ENCODE data around the gene RBBP8NL. TPM values are rescaled to one million over a fixed set of nuclear protein-coding genes. Genes with fewer than 3 reads are reported as not detected.

RBBP8NL gene
- total RNA-seq, 5 donors from 2014 or later (not counting 1 experiment from before 2014, with no cell fraction given): not detected

DNA sequence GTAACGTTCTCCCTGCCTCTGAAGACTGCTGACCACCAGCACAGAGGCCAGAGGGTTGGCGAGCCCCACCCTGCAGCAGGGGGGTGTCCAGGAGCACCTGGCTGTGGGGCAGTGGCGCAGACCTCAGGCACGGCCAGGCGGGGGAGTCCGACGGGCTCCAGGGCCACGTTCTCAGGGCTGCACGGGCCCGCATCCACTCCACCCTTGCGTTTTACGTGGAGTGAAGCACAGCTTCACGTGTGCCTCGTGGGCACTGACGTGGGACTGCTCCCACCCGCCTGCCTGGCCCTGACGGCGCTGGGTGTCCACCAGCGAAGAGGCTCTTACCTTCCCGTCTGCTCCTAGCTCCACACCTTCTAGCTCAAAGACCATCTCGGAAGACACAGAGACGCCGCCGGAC, 33.5 kb downstream of the RBBP8NL start:
- Mint-ChIP-seq H3K4me1 (peaks cover 9 to 19% (median 10%) of the 10 kb centered on the region in 3 donors), H3K36me3 (peaks cover 32% of the 10 kb centered on the region), H3K27ac (no peak overlapping the region), H3K27me3 (no peaks in the 10 kb centered on the region), H3K4me3 (no peak overlapping the region), H3K9me3 (no peaks in the 10 kb centered on the region)
- CTCF ChIA-PET: no interaction called here
- H3K4me3 ChIP-seq (ENCODE audit: control insufficient read depth in 1 of 2, extremely low read depth in 1 of 2, low read length in 1 of 2): no peak overlapping the region
- H3K9me3 ChIP-seq: no peaks in the 10 kb centered on the region
- POLR2A ChIA-PET: no interaction called here
- H3K36me3 ChIP-seq (ENCODE audit: control insufficient read depth in 2 of 2, extremely low read depth in 1 of 2, insufficient read depth in 1 of 2, low read length in 1 of 2): peaks cover 23 to 27% of the 10 kb centered on the region in 2 donors
- WGBS (ENCODE audit: insufficient coverage): 91% methylated on average over 24 of the region's 24 CpGs
- ATAC-seq (replicated peaks in 1 of 4) (no peak), DNase-seq (no peak)
- no peak overlapping the region for H3K27ac ChIP-seq (ENCODE audit: low read length)
- H3K27me3 ChIP-seq (replicated peaks in 1 of 2; ENCODE audit: control insufficient read depth in 2 of 2, extremely low read depth in 1 of 2, insufficient read depth in 2 of 2, low read length in 1 of 2): no peaks in the 10 kb centered on the region
- H3K4me1 ChIP-seq (ENCODE audit: control insufficient read depth in 1 of 2, extremely low read depth in 1 of 2, insufficient read depth in 2 of 2, low read length in 2 of 2): peaks cover 0 to 8% of the 10 kb centered on the region in 2 experiments

DNA sequence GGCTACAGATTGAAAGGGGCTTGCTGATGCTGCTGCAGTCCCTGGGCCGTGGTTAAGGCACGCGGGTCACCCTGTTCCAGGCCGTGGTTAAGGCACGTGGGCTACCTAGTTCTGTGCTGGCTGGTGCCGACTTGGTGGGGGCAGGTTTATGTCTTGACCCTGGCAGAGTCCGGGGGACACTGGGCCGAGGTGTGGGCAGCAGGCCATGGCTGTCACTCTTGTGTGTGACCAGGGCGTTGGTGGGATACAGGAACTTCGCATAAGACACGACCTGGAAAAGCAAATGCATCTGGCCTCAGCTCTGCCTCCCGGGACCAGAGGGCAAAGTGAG, 34.0 kb downstream of the RBBP8NL start:
- Mint-ChIP-seq H3K27ac (no peak overlapping the region), H3K9me3 (no peaks in the 10 kb centered on the region), H3K36me3 (peaks cover 36% of the 10 kb centered on the region), H3K4me3 (no peak overlapping the region), H3K4me1 (peaks cover 15 to 23% (median 16%) of the 10 kb centered on the region in 3 donors), H3K27me3 (no peaks in the 10 kb centered on the region)
- DNase-seq: no peak
- peaks cover 1 to 10% of the 10 kb centered on the region in 2 experiments for H3K4me1 ChIP-seq (ENCODE audit: control insufficient read depth in 1 of 2, extremely low read depth in 1 of 2, insufficient read depth in 2 of 2, low read length in 2 of 2)
- no peaks in the 10 kb centered on the region for H3K27me3 ChIP-seq (replicated peaks in 1 of 2; ENCODE audit: control insufficient read depth in 2 of 2, extremely low read depth in 1 of 2, insufficient read depth in 2 of 2, low read length in 1 of 2)
- H3K4me3 ChIP-seq (ENCODE audit: control insufficient read depth in 1 of 2, extremely low read depth in 1 of 2, low read length in 1 of 2): no peak overlapping the region
- ChIA-PET POLR2A (no interaction called here), CTCF (no interaction called here)
- H3K27ac ChIP-seq (ENCODE audit: low read length): no peak overlapping the region
- 93% methylated on average over 11 of the region's 12 CpGs for WGBS (ENCODE audit: insufficient coverage)
- no peak for ATAC-seq (replicated peaks in 1 of 4)
- H3K36me3 ChIP-seq (ENCODE audit: control insufficient read depth in 2 of 2, extremely low read depth in 1 of 2, insufficient read depth in 1 of 2, low read length in 1 of 2): peaks cover 23 to 32% of the 10 kb centered on the region in 2 donors
- no peaks in the 10 kb centered on the region for H3K9me3 ChIP-seq

DNA sequence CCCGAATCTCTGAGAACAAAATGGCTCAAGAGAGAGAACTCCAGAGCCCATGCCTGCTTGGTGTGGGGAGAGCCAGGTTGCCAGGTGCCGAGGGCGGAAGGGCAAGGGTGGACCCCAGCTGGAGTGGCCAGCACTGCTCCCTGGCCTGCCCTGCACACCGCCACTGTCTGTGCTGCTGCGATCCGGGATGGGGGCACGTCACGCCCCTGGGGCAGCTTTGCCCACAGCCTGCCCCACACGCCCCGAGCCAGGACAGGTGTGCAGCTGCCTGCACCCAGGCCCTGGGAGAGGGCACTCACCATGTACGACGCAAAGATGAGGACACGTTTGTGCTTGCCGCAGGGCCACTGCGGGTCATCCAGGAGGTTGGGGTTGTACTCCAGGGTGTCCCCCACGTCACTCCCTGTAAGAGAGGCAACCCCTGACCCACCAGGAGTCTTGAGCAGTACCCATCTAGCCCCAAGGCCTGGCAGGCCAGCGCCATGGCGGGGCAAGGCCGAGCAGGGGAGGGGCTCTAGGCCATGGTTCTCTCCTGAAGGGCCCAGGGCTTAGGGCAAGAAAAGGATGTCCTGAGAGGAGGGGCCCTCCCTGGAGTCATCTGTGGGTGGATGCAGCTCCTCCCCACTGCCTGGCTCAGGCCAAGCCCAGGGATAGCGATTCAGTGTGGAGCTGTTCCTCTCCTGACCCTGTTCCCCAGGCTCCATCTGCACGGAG, 34.6 kb downstream of the RBBP8NL start:
- no peak overlapping the region for H3K4me3 Mint-ChIP-seq
- DNase-seq (no peak), ATAC-seq (replicated peaks in 1 of 4) (peak in 2 of 4 experiments; percentile 10 to 14)
- Histone ChIP-seq H3K4me3 (ENCODE audit: control insufficient read depth in 1 of 2, extremely low read depth in 1 of 2, low read length in 1 of 2) (no peak overlapping the region), H3K4me1 (ENCODE audit: control insufficient read depth in 1 of 2, extremely low read depth in 1 of 2, insufficient read depth in 2 of 2, low read length in 2 of 2) (peaks cover 6 to 15% of the 10 kb centered on the region in 2 experiments), H3K36me3 (ENCODE audit: control insufficient read depth in 2 of 2, extremely low read depth in 1 of 2, insufficient read depth in 1 of 2, low read length in 1 of 2) (peaks cover 23 to 38% of the 10 kb centered on the region in 2 donors), H3K27ac (ENCODE audit: low read length) (no peak overlapping the region), H3K9me3 (no peaks in the 10 kb centered on the region), H3K27me3 (replicated peaks in 1 of 2; ENCODE audit: control insufficient read depth in 2 of 2, extremely low read depth in 1 of 2, insufficient read depth in 2 of 2, low read length in 1 of 2) (no peaks in the 10 kb centered on the region)
- H3K9me3 Mint-ChIP-seq: no peaks in the 10 kb centered on the region
- H3K27me3 Mint-ChIP-seq: no peaks in the 10 kb centered on the region
- ChIA-PET POLR2A (no interaction called here), CTCF (no interaction called here)
- H3K27ac Mint-ChIP-seq: no peak overlapping the region
- H3K36me3 Mint-ChIP-seq: peaks cover 36% of the 10 kb centered on the region
- WGBS (ENCODE audit: insufficient coverage): 94% methylated on average over 18 of the region's 21 CpGs
- H3K4me1 Mint-ChIP-seq: peaks cover 20 to 27% (median 21%) of the 10 kb centered on the region in 3 donors

DNA sequence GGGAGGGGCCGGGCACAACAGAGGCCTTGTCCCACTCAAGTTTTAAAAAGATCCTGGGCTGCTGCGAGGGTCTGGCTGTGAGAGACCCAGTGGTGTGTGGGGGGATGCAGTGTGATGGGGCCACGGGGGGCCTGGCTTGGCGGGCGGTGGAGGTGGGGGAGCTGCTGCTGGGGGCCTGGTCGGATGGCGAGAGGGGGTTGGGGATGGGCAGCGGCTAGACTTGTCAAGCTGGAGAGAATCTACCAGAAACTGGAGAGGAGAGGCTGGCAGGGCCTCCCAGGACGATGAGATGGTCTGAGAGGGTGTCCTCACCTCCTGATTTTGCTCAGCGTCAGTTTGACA, 35.3 kb downstream of the RBBP8NL start:
- H3K4me1 Mint-ChIP-seq: peaks cover 25 to 32% (median 26%) of the 10 kb centered on the region in 3 donors
- H3K36me3 ChIP-seq (ENCODE audit: control insufficient read depth in 2 of 2, extremely low read depth in 1 of 2, insufficient read depth in 1 of 2, low read length in 1 of 2): peaks cover 23 to 38% of the 10 kb centered on the region in 2 donors
- peaks cover 29% of the 10 kb centered on the region for H3K36me3 Mint-ChIP-seq
- ATAC-seq (replicated peaks in 1 of 4) (no peak), DNase-seq (no peak)
- ChIA-PET CTCF (no interaction called here), POLR2A (no interaction called here)
- no peak overlapping the region for H3K4me3 ChIP-seq (ENCODE audit: control insufficient read depth in 1 of 2, extremely low read depth in 1 of 2, low read length in 1 of 2)
- H3K27ac ChIP-seq (ENCODE audit: low read length): no peak overlapping the region
- peaks cover 9 to 21% of the 10 kb centered on the region in 2 experiments for H3K4me1 ChIP-seq (ENCODE audit: control insufficient read depth in 1 of 2, extremely low read depth in 1 of 2, insufficient read depth in 2 of 2, low read length in 2 of 2)
- no peak overlapping the region for H3K4me3 Mint-ChIP-seq
- 92% methylated on average over 9 of the region's 10 CpGs for WGBS (ENCODE audit: insufficient coverage)
- no peaks in the 10 kb centered on the region for H3K9me3 Mint-ChIP-seq
- H3K27ac Mint-ChIP-seq: no peak overlapping the region
- H3K9me3 ChIP-seq: no peaks in the 10 kb centered on the region
- no peaks in the 10 kb centered on the region for H3K27me3 Mint-ChIP-seq
- no peaks in the 10 kb centered on the region for H3K27me3 ChIP-seq (replicated peaks in 1 of 2; ENCODE audit: control insufficient read depth in 2 of 2, extremely low read depth in 1 of 2, insufficient read depth in 2 of 2, low read length in 1 of 2)

DNA sequence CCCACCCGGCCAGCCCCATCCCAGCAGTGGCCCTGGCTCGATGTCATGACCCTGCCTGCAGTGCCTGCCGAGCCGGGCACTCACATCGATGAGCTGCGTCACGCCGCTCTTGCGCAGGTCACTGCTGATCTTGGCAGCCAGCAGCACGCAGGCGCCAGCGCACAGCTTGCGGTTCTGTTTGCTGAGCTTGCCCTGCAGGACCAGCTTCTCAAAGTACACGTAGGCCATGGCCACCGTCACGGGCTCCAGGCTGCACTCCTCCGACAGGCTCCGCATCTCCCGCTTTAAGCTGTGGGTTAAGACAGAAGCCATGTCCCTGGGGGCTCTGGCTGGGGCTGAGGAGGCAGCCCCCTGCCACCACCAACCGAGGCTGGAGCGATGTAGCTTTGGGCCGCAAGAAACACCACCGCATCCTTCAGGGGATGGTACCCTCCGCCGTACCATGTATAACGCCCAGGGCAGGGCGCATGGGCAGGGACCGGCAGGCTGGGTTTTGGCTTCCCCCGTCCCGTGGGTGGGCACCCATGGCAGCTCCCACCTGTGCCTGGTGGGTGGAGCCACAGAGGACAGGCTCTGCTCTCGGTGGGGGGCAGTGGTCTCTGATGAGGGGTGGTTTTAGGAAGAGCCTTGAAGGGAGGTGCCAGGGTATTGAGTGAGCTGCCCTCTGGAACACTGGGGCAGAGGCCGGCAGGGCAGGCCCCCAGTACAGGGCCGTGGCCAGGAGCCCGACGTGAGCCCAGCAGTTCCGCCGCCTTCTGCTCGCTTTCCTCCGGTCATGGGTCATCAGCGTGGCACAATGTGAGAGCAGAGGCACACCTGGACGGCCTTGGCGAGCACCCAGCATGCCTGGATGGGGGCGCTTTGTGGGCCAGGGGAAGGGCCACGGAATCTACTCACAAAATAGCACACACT, 35.9 kb downstream of the RBBP8NL start:
- POLR2A ChIA-PET: no interaction called here
- H3K4me3 Mint-ChIP-seq: no peak overlapping the region
- H3K27ac Mint-ChIP-seq: no peak overlapping the region
- 95% methylated on average over 39 of the region's 44 CpGs for WGBS (ENCODE audit: insufficient coverage)
- Histone ChIP-seq H3K36me3 (ENCODE audit: control insufficient read depth in 2 of 2, extremely low read depth in 1 of 2, insufficient read depth in 1 of 2, low read length in 1 of 2) (peaks cover 23 to 38% of the 10 kb centered on the region in 2 donors), H3K27ac (ENCODE audit: low read length) (no peak overlapping the region), H3K27me3 (replicated peaks in 1 of 2; ENCODE audit: control insufficient read depth in 2 of 2, extremely low read depth in 1 of 2, insufficient read depth in 2 of 2, low read length in 1 of 2) (no peaks in the 10 kb centered on the region), H3K4me1 (ENCODE audit: control insufficient read depth in 1 of 2, extremely low read depth in 1 of 2, insufficient read depth in 2 of 2, low read length in 2 of 2) (peaks cover 9 to 22% of the 10 kb centered on the region in 2 experiments), H3K9me3 (no peaks in the 10 kb centered on the region), H3K4me3 (ENCODE audit: control insufficient read depth in 1 of 2, extremely low read depth in 1 of 2, low read length in 1 of 2) (no peak overlapping the region)
- peaks cover 26 to 32% (median 27%) of the 10 kb centered on the region in 3 donors for H3K4me1 Mint-ChIP-seq
- no peak for DNase-seq
- no peaks in the 10 kb centered on the region for H3K9me3 Mint-ChIP-seq
- CTCF ChIA-PET: no interaction called here
- ATAC-seq (replicated peaks in 1 of 4): no peak
- peaks cover 28% of the 10 kb centered on the region for H3K36me3 Mint-ChIP-seq
- no peaks in the 10 kb centered on the region for H3K27me3 Mint-ChIP-seq

DNA sequence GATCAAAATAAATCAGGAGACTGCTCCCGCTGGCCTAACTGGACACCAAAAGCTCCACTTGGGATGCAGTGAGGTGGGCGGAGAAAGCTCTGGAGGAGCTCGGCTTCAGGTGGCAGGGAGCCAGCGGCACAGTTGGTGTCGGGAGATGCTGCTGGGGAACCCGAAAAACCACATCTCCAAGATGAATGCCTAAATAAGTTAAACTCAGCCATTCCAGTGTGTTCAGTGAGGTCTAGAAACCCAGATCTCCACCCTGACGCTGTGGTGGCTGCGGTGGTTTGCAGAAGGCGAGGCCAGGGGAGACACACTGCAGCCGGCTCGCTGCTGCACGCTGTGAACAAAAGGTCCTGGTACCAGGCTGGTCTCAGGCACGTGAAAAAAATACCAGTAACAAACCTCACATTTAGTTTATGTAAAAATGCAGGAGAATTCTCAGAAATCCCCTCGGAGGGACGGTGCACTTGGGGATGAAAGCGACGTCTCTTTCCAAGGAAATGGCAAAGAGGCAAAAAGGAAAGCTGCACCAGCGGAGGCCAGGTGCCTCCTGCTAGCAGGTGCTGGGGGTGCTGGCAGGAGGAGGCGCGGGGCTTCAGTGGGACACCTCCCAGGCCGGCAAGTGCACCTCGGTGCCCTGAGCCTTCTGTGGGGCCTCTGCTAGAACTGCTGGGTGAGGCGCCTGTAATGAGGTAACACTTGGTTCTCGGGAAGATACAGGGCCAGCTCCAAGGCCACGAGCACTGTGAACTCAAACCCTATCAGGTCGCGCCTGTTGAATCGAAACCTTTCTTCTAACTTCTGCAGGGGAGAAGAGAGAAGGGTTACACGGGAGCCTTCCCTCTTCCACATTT, 36.8 kb downstream of the RBBP8NL start:
- no peaks in the 10 kb centered on the region for H3K9me3 Mint-ChIP-seq
- DNase-seq (no peak), ATAC-seq (replicated peaks in 1 of 4) (no peak)
- H3K9me3 ChIP-seq: no peaks in the 10 kb centered on the region
- ChIA-PET POLR2A (no interaction called here), CTCF (no interaction called here)
- H3K27ac Mint-ChIP-seq: no peak overlapping the region
- 93% methylated on average over 16 of the region's 29 CpGs for WGBS (ENCODE audit: insufficient coverage)
- no peak overlapping the region for H3K4me3 Mint-ChIP-seq
- peaks cover 14 to 31% of the 10 kb centered on the region in 2 experiments for H3K4me1 ChIP-seq (ENCODE audit: control insufficient read depth in 1 of 2, extremely low read depth in 1 of 2, insufficient read depth in 2 of 2, low read length in 2 of 2)
- H3K4me3 ChIP-seq (ENCODE audit: control insufficient read depth in 1 of 2, extremely low read depth in 1 of 2, low read length in 1 of 2): no peak overlapping the region
- H3K27me3 Mint-ChIP-seq: no peaks in the 10 kb centered on the region
- peaks cover 27% of the 10 kb centered on the region for H3K36me3 Mint-ChIP-seq
- no peak overlapping the region for H3K27ac ChIP-seq (ENCODE audit: low read length)
- H3K36me3 ChIP-seq (ENCODE audit: control insufficient read depth in 2 of 2, extremely low read depth in 1 of 2, insufficient read depth in 1 of 2, low read length in 1 of 2): peaks cover 18 to 36% of the 10 kb centered on the region in 2 donors
- H3K27me3 ChIP-seq (replicated peaks in 1 of 2; ENCODE audit: control insufficient read depth in 2 of 2, extremely low read depth in 1 of 2, insufficient read depth in 2 of 2, low read length in 1 of 2): no peaks in the 10 kb centered on the region
- peaks cover 33 to 41% (median 36%) of the 10 kb centered on the region in 3 donors for H3K4me1 Mint-ChIP-seq

Data from T-cell (primary cell).